Esophagus squamous epithelium (tissue), 4 donors: ENCODE results near the gene TIAM2.

Source experiments
- POLR2A ChIP-seq, 4 donors: fragments of 450-650 bp; IDR thresholded peaks; one replicate each; pipeline ENCODE4 v1.6.1; 2017; ENCODE audit warnings: antibody characterized with exemption in 4 of 4, mild to moderate bottlenecking in 4 of 4, moderate library complexity in 3 of 4
- TF ChIP-seq, protein P1 (sequence below), 6 experiments: fragments of 450-650 bp in 4 of 6; fragments of 200-600 bp in 2 of 6; sonication (generic) in 2 of 6; IDR thresholded peaks; one replicate each; pipeline ENCODE4 v1.5.1; 2016 to 2019; ENCODE audit warnings: antibody characterized with exemption in 6 of 6, mild to moderate bottlenecking in 4 of 6, moderate library complexity in 4 of 6

- TF ChIP-seq, protein P1, sequence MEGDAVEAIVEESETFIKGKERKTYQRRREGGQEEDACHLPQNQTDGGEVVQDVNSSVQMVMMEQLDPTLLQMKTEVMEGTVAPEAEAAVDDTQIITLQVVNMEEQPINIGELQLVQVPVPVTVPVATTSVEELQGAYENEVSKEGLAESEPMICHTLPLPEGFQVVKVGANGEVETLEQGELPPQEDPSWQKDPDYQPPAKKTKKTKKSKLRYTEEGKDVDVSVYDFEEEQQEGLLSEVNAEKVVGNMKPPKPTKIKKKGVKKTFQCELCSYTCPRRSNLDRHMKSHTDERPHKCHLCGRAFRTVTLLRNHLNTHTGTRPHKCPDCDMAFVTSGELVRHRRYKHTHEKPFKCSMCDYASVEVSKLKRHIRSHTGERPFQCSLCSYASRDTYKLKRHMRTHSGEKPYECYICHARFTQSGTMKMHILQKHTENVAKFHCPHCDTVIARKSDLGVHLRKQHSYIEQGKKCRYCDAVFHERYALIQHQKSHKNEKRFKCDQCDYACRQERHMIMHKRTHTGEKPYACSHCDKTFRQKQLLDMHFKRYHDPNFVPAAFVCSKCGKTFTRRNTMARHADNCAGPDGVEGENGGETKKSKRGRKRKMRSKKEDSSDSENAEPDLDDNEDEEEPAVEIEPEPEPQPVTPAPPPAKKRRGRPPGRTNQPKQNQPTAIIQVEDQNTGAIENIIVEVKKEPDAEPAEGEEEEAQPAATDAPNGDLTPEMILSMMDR (IDR thresholded peaks at IDR 0.05), result no peak
- TF ChIP-seq POLR2A (IDR thresholded peaks at IDR 0.05), result no peak
These were observed 265.6 kb downstream of the TIAM2 start for GRCh38 chr6:155260686-155261085.
